Subcutaneous adipose tissue (tissue), 4 donors: ENCODE data around the gene ARNT2. TPM values are rescaled to one million over a fixed set of nuclear protein-coding genes. Genes with fewer than 3 reads are reported as not detected.

Source experiments
- total RNA-seq, 4 donors: library from RNA; depleted of rRNA; stranded (reverse); fragments of >200 nt; gene quantifications; one replicate each; pipeline ENCODE4 v1.1.0, GENCODE V29; 2016
- TF ChIP-seq, protein P1 (sequence below): fragments of 450-650 bp; IDR thresholded peaks from one replicate; pipeline ENCODE4 v1.5.1; 2016; ENCODE audit warnings: low read depth, mild to moderate bottlenecking, control low read depth, antibody characterized with exemption, moderate library complexity

ARNT2 gene
- total RNA-seq, 4 donors from 2014 or later, result 0.16 to 4.3 (median 2.3) TPM

DNA sequence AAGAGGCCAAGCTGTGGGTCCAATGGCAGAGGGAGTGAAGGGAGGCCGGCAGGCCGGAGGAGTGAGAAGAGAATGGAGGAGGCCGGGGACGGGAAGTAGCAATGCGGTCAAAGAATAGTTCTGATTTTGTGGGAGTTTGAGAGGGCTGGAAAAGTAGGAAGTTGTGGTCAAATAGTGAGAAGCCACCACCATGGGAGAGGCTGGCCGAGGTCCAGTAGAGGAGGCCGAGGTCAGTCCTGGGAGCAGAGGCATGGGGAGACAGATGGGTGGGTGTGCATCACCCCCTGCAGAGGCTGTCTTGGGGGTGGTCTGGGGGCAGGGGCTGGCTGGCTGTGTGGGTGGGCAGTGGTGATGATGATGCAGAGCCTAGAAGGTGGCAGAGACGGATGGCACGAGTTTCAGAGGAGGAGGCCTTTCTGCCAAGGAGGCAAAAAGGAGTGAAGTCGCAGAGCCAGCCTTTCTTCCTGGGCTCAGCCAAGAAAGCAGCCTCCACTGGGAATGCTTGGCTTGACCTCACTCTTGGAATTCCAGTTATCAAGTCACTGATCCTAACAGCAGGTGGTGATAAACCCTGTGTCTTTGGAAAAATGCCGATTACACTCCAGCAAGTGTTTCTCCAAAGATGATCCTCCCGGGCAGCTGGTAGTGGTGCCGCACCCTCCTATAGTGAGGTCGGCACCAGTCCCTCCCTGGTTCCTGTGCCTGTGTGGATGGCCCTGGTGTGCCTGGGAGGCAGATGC is 57.3 kb downstream of the ARNT2 start:
- TF ChIP-seq, protein P1, sequence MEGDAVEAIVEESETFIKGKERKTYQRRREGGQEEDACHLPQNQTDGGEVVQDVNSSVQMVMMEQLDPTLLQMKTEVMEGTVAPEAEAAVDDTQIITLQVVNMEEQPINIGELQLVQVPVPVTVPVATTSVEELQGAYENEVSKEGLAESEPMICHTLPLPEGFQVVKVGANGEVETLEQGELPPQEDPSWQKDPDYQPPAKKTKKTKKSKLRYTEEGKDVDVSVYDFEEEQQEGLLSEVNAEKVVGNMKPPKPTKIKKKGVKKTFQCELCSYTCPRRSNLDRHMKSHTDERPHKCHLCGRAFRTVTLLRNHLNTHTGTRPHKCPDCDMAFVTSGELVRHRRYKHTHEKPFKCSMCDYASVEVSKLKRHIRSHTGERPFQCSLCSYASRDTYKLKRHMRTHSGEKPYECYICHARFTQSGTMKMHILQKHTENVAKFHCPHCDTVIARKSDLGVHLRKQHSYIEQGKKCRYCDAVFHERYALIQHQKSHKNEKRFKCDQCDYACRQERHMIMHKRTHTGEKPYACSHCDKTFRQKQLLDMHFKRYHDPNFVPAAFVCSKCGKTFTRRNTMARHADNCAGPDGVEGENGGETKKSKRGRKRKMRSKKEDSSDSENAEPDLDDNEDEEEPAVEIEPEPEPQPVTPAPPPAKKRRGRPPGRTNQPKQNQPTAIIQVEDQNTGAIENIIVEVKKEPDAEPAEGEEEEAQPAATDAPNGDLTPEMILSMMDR, result no peak

DNA sequence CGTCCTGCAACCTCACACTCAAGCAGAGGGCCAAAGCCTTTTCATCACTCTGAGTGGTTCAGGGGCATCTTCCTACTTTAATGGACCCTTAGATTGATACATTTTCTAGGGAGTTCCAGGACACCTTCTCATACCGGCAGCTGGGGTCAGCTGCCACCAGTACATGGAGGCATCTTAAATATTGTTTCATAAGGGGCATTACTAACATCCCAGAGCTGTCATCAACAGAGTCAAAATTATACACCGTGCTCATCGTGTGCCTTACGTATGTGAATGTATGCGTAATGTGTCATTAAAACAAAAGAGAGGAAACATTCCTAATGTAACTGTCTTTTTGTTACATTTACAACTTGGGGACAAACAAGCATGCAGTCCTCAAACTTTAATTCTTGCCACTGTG is 57.9 kb downstream of the ARNT2 start:
- TF ChIP-seq, protein P1, result no peak

DNA sequence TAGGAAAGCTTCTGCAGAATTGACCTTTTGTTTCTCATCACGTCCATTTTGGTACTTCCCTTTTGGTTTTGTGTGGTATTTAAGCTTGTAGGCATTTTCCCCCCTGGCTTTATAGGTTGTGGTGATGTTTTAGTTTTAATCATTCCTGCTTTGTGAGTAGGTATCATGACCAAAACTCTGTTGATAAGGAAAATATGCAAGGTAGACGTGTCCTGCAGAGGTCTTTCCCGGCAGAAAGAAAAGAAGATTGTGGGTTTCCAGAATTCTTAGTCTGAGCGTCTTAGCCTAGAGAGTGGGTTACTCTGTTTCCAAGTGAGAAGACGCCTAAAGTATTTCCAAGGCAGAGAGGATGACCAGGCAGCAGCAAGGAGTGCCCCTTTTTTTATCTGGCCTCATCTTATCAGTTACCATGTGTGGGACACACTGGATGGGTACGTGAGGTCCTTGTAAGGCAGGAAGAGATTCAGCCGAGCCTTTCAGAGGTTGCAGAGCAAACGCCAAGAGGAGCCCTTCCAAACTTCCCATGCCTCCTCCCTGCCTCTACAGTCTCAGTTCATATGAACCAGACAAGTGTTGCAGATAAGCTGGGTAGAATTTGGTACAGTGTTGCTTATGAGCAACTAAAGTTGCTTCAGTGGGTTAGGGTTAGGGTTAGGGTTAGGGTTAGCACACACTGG is 58.8 kb downstream of the ARNT2 start:
- TF ChIP-seq, protein P1, result no peak

DNA sequence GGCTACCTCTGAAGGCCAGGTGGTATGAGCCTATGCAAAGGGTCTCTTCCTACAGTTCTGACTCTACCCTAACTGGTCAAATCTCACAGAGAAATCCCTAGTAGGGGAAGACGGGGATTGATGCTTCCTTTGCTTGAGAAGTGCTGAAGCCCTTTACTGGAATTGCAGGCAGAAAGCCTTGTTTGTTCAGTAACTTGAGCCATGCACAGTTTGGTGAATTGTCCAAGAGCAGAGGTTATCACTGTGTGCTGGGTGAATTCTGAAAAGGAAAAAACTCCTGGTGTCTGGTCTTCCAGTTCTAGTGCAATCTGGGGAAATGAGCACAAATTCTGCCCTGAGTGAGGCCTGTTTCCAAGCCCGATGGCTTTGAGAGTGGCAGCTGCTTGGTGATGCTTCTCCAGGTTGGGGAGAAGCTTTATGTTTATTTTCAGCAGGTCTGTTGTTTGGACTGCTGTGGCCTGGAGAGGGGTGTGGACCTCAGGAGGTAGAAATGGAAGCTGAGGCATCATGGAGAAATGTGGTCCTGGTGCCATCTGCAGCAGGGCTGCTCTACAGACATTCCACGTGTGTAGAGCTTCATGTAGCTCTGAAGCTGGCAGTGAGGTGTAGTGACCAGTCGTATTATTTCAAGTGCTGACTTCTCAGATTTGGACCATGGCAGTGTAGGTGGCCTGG is 60.9 kb downstream of the ARNT2 start:
- TF ChIP-seq, protein P1, result no peak

DNA sequence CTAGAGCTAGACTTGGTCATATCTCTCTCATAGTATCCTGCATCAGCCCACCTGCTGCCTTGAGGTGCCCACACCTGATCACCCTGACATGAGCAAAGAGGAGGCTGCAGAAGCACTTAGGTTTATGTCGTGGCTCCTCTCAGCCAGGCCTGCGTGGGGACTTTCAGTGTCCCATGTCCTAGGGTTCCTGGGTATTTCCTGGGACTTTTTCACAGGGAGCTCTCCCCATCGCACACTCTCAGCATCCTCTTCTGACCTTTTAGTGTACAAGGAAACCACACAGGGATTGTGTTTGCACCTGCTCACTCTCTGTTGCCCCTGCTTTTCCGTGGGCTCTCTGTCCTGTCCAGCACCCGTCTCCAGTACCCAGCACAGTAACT is 61.4 kb downstream of the ARNT2 start:
- TF ChIP-seq, protein P1, result no peak

DNA sequence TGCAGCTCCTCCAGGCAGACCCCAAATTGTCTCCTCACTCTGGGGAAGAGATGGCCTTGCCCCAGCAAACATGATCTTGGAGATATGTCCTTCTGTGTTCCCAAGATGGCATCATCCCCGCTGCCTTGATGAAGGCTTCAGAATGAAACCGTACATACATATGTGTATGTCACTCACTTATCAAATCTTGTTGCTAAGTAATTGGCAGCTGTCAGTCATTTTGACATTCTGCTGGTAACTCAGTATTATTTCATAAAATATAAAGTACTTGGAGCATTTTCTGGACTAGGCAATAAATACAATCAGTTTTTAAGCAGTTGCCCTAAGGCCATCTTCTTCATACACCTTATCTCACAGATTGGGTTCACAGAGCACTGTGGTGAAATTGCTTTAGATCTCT is 62.4 kb downstream of the ARNT2 start:
- TF ChIP-seq, protein P1, result no peak

DNA sequence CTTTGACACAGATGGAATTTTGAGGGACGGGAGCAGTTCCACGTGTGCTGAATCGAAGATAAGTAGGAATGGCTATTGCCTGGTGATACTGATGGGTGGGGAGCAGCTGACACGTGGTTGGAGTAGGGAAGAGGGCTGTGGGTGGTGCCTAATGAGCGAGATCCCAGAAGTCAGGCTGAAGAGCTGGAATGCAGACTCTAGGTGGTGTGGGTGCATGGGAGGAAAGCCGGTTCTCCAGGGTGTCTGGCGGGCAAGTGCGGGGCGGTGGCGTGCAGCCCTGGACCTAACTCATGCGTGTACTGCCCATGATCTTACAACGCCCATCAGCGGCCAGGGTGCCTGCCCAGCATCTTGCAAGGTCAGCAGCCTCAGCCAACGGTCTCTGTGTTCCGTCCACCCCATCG is 63.1 kb downstream of the ARNT2 start:
- TF ChIP-seq, protein P1, result no peak
